Astrocyte of the cerebellum (primary cell): Measurements from ENCODE around the gene SFXN1.

Experiments
- DNase-seq: peaks from one replicate; pipeline ENCODE4 v3.0.0-alpha.2; 2011; ENCODE audit warnings: low read depth
- H3K4me3 ChIP-seq: 2 replicates; pipeline ENCODE4 v1.5.1; 2011; ENCODE audit warnings: mild to moderate bottlenecking, low read depth, low read length, moderate library complexity
- in situ Hi-C: cut with HindIII; loops from 2 replicates; pipeline ENCODE4 v1.10.0; 2017; ENCODE audit warnings: low sequenced_read_pairs
- TF ChIP-seq, protein P1 (sequence below): IDR thresholded peaks from 2 replicates; pipeline ENCODE4 v1.5.1; 2012; ENCODE audit warnings: low read length, low read depth, moderate library complexity, mild to moderate bottlenecking; ENCODE audit errors: missing control alignments

SFXN1 gene

GRCh38 chr5:175576591-175576990 is 98.2 kb downstream of the SFXN1 start:
- in situ Hi-C loops, result no loop called here
- no peak for DNase-seq
- H3K4me3 ChIP-seq, result no peak overlapping the region
- TF ChIP-seq, protein P1, sequence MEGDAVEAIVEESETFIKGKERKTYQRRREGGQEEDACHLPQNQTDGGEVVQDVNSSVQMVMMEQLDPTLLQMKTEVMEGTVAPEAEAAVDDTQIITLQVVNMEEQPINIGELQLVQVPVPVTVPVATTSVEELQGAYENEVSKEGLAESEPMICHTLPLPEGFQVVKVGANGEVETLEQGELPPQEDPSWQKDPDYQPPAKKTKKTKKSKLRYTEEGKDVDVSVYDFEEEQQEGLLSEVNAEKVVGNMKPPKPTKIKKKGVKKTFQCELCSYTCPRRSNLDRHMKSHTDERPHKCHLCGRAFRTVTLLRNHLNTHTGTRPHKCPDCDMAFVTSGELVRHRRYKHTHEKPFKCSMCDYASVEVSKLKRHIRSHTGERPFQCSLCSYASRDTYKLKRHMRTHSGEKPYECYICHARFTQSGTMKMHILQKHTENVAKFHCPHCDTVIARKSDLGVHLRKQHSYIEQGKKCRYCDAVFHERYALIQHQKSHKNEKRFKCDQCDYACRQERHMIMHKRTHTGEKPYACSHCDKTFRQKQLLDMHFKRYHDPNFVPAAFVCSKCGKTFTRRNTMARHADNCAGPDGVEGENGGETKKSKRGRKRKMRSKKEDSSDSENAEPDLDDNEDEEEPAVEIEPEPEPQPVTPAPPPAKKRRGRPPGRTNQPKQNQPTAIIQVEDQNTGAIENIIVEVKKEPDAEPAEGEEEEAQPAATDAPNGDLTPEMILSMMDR, result no peak
